ENCODE results near the gene RFX2. TPM values are rescaled to one million over a fixed set of nuclear protein-coding genes. Genes with fewer than 3 reads are reported as not detected.
A peak's percentile ranks its signal among the peaks of the same experiment; 100 is the strongest.

RFX2 gene
- total and polyA plus RNA-seq, 4 donors, result 13.1 to 54.2 (median 20.0) TPM

DNA sequence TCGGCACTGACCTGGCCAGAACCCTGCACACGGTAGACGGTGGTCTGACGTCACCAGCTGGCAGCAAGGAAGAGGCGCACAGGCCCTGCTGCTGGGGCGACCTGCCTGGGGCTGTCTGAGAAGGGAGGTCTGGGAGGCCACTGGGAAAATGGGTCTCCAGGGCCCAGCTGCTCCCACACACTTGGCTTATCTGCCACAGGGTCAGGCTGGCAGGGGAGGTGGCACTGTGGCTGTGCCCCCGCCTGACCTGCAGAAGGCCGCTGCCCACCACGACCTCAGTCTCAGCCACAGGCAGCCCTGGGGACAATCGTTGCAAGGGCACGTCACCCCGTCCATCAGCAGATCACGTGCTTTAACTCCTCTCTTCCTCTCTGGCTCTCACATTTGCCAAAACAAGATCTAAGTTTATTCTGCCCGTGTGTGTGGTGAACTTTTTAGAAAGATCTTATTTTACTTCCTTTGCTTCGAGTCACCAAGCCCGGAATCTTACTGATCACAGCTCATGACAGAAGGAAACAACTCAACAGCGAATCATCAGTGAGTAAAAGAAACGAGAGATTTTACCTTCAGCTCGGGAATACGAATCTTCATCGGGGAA lies 87.1 kb downstream of the RFX2 start:
- Histone ChIP-seq H3K36me3 (ENCODE audit: control insufficient read depth in 4 of 4, insufficient read depth in 4 of 4, low read length in 4 of 4) (peaks cover 0 to 21% (median 8%) of the 10 kb centered on the region in 4 donors), H3K27ac (ENCODE audit: low read depth in 1 of 2, low read length in 1 of 2) (peak overlapping the region in 1 of 2 donors; percentile 69), H3K9ac (ENCODE audit: insufficient read depth in 1 of 2, low read length in 2 of 2) (peak overlapping the region; percentile 24 to 37), H3K27me3 (ENCODE audit: control insufficient read depth in 3 of 3, insufficient read depth in 3 of 3, low read length in 2 of 3) (no peaks in the 10 kb centered on the region), H3K4me1 (ENCODE audit: control insufficient read depth in 5 of 5, insufficient read depth in 5 of 5, low read length in 5 of 5) (peaks cover 0 to 29% (median 7%) of the 10 kb centered on the region in 5 donors), H3K4me3 (no peak overlapping the region), H3K9me3 (ENCODE audit: control insufficient read depth in 4 of 4, insufficient read depth in 3 of 4, low read length in 3 of 4) (no peaks in the 10 kb centered on the region)
- no peak for TF ChIP-seq CTCF (IDR thresholded peaks at IDR 0.05; ENCODE audit: control extremely low read depth, extremely low read depth)
- ATAC-seq (ENCODE audit: insufficient read depth, low FRiP score), result no peak
- 66 to 71% methylated on average over 21 of the region's 21 CpGs for WGBS, 2 donors
- peak; percentile 38 to 74 (median 69) for DNase-seq

DNA sequence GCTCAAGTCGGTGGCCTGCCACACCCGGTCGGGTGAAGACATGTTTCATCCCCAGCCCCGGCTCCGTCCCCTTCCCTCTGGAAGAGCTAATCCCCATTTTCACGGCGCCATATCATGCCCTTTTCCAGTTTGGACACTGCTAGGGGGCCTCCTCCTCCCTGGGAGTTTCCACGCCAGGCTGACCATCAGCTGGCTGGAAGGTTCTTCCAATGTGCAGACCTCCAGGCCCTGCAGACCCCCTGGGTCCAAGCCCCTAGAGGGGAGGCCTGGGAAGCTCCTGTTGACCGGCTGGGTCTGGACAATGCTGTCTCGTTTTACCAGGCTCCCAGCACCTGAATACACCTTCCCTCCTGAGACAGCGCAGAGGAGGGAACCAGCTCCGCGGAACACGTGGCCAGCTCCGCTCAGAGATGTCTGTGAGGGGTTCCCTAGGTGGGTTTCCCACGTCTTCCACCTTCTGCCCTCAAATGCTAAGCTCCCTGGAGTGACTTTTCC lies 87.7 kb downstream of the RFX2 start:
- DNase-seq, result no peak
- Histone ChIP-seq H3K4me3 (no peak overlapping the region), H3K27me3 (ENCODE audit: control insufficient read depth in 3 of 3, insufficient read depth in 3 of 3, low read length in 2 of 3) (no peaks in the 10 kb centered on the region), H3K36me3 (ENCODE audit: control insufficient read depth in 4 of 4, insufficient read depth in 4 of 4, low read length in 4 of 4) (peaks cover 0 to 21% (median 8%) of the 10 kb centered on the region in 4 donors), H3K27ac (ENCODE audit: low read depth in 1 of 2, low read length in 1 of 2) (peak overlapping the region in 1 of 2 donors; percentile 69), H3K9ac (ENCODE audit: insufficient read depth in 1 of 2, low read length in 2 of 2) (no peak overlapping the region), H3K4me1 (ENCODE audit: control insufficient read depth in 5 of 5, insufficient read depth in 5 of 5, low read length in 5 of 5) (peaks cover 0 to 29% (median 7%) of the 10 kb centered on the region in 5 donors), H3K9me3 (ENCODE audit: control insufficient read depth in 4 of 4, insufficient read depth in 3 of 4, low read length in 3 of 4) (no peaks in the 10 kb centered on the region)
- TF ChIP-seq CTCF (IDR thresholded peaks at IDR 0.05; ENCODE audit: control extremely low read depth, extremely low read depth), result no peak
- ATAC-seq (ENCODE audit: insufficient read depth, low FRiP score), result no peak
- WGBS, 2 donors, result 73 to 75% methylated on average over 16 of the region's 16 CpGs

GRCh38 chr19:6021878-6022569 lies 88.3 kb downstream of the RFX2 start:
- ATAC-seq (ENCODE audit: insufficient read depth, low FRiP score) (no peak), DNase-seq (peak; percentile 85 to 90 (median 89))
- Histone ChIP-seq H3K9ac (ENCODE audit: insufficient read depth in 1 of 2, low read length in 2 of 2) (peak overlapping the region in 1 of 2 donors; percentile 42), H3K9me3 (ENCODE audit: control insufficient read depth in 4 of 4, insufficient read depth in 3 of 4, low read length in 3 of 4) (no peaks in the 10 kb centered on the region), H3K27ac (ENCODE audit: low read depth in 1 of 2, low read length in 1 of 2) (no peak overlapping the region), H3K4me3 (no peak overlapping the region), H3K36me3 (ENCODE audit: control insufficient read depth in 4 of 4, insufficient read depth in 4 of 4, low read length in 4 of 4) (peaks cover 0 to 16% (median 4%) of the 10 kb centered on the region in 4 donors), H3K27me3 (ENCODE audit: control insufficient read depth in 3 of 3, insufficient read depth in 3 of 3, low read length in 2 of 3) (no peaks in the 10 kb centered on the region), H3K4me1 (ENCODE audit: control insufficient read depth in 5 of 5, insufficient read depth in 5 of 5, low read length in 5 of 5) (peaks cover 0 to 29% (median 7%) of the 10 kb centered on the region in 5 donors)
- WGBS, 2 donors, result 56 to 59% methylated on average over 29 of the region's 29 CpGs
- peak; percentile 69 for TF ChIP-seq CTCF (IDR thresholded peaks at IDR 0.05; ENCODE audit: control extremely low read depth, extremely low read depth)
